Osteoblast (primary cell): Measurements from ENCODE around the gene ZC3H18. TPM values are rescaled to one million over a fixed set of nuclear protein-coding genes. Genes with fewer than 3 reads are reported as not detected.

Experiments used
- DNase-seq: peaks from one replicate; pipeline ENCODE4 v3.0.0; 2011; ENCODE audit warnings: low spot score, mixed read lengths; ENCODE audit not compliant: insufficient read length; ENCODE audit errors: missing footprints
- H2AFZ ChIP-seq: 2 replicates; pipeline ENCODE4 v1.6.0; 2011; ENCODE audit warnings: mild to moderate bottlenecking, low read length
- H3K27ac ChIP-seq: 2 replicates; pipeline ENCODE4 v1.5.1; 2011; ENCODE audit warnings: mild to moderate bottlenecking, low read depth, low read length, moderate library complexity
- H3K27me3 ChIP-seq: 2 replicates; pipeline ENCODE4 v1.6.0; 2012; ENCODE audit warnings: mild to moderate bottlenecking, control low read depth, inconsistent platforms, low read length, moderate library complexity; ENCODE audit not compliant: insufficient read depth
- H3K36me3 ChIP-seq: 2 replicates; pipeline ENCODE4 v1.5.1; 2011; ENCODE audit warnings: mild to moderate bottlenecking, low read length, control low read depth, moderate library complexity; ENCODE audit not compliant: insufficient read depth
- H3K4me1 ChIP-seq: 2 replicates; pipeline ENCODE4 v1.5.1; 2011; ENCODE audit warnings: mild to moderate bottlenecking, low read length, control low read depth, moderate library complexity; ENCODE audit not compliant: insufficient read depth
- H3K4me2 ChIP-seq: 2 replicates; pipeline ENCODE4 v1.6.0; 2011; ENCODE audit warnings: mild to moderate bottlenecking, low read length; ENCODE audit not compliant: insufficient read depth
- H3K4me3 ChIP-seq: fragments of 200-600 bp; sonication (generic); 3 replicates; pipeline ENCODE4 v1.5.1; 2012; ENCODE audit warnings: mild to moderate bottlenecking, low read length, inconsistent platforms; ENCODE audit not compliant: insufficient read depth
- H3K79me2 ChIP-seq: 2 replicates; pipeline ENCODE4 v1.6.0; 2012; ENCODE audit warnings: mild to moderate bottlenecking, low read length, control low read depth, inconsistent platforms; ENCODE audit not compliant: insufficient read depth
- H3K9me3 ChIP-seq: 2 replicates; pipeline ENCODE4 v1.5.1; 2011; ENCODE audit warnings: low read depth, low read length, control low read depth
- H4K20me1 ChIP-seq: 2 replicates; pipeline ENCODE4 v1.6.0; 2012; ENCODE audit warnings: mild to moderate bottlenecking, low read length, control low read depth; ENCODE audit not compliant: insufficient read depth
- total RNA-seq: library from RNA; depleted of rRNA; stranded (reverse); fragments of >200 nt; gene quantifications from 2 replicates; pipeline ENCODE4 v1.2.3, GENCODE V29; 2012
- TF ChIP-seq, protein P1 (sequence below): IDR thresholded peaks from 2 replicates; pipeline ENCODE4 v1.5.1; 2011; ENCODE audit warnings: mild to moderate bottlenecking, low read depth, low read length, moderate library complexity; ENCODE audit errors: extremely low read depth

ZC3H18 gene
- total RNA-seq, 1 donor: 10.9 TPM

DNA sequence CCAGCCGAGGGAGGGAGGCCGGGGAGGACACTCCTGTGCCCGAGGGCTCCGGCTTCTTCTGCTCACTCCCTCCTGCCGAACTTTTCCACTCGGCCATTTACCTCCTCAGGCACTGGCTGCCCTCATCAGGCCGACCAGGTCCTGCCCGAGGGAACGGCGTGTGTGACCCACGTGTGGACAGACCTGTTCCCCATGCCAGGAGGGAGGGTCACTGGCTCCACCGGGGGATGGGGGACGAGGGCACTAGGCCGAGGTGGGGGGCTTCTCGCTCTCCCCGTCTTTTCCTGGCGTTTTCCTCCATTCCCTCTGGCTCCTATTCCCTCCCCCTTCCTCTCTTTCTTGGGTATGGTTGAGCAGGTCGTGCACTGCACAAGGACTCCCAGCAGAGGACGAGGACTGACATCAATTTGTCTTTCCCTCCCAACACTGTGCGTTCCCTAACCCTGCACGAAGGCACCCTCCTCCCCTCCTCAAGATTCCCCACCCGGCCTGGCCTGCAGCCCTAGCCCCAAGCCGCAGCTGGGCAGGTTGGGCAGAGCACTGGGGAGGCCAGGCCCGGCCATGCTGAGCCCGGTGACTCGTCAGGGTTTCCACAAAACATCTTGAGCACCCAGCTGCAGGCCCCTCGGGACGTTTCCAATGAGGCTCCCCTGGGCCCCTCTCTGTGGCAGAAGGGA, 64.9 kb downstream of the ZC3H18 start:
- H2AFZ ChIP-seq: no peak overlapping the region
- peak overlapping the region; percentile 73 for H3K4me3 ChIP-seq
- H3K4me2 ChIP-seq: peak overlapping the region; percentile 84
- H3K27me3 ChIP-seq: peaks cover 29% of the 10 kb centered on the region
- no peak overlapping the region for H3K27ac ChIP-seq
- DNase-seq: peak; percentile 96
- no peaks in the 10 kb centered on the region for H3K79me2 ChIP-seq
- peaks cover 6% of the 10 kb centered on the region for H3K4me1 ChIP-seq
- no peaks in the 10 kb centered on the region for H3K9me3 ChIP-seq
- TF ChIP-seq, protein P1, sequence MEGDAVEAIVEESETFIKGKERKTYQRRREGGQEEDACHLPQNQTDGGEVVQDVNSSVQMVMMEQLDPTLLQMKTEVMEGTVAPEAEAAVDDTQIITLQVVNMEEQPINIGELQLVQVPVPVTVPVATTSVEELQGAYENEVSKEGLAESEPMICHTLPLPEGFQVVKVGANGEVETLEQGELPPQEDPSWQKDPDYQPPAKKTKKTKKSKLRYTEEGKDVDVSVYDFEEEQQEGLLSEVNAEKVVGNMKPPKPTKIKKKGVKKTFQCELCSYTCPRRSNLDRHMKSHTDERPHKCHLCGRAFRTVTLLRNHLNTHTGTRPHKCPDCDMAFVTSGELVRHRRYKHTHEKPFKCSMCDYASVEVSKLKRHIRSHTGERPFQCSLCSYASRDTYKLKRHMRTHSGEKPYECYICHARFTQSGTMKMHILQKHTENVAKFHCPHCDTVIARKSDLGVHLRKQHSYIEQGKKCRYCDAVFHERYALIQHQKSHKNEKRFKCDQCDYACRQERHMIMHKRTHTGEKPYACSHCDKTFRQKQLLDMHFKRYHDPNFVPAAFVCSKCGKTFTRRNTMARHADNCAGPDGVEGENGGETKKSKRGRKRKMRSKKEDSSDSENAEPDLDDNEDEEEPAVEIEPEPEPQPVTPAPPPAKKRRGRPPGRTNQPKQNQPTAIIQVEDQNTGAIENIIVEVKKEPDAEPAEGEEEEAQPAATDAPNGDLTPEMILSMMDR: no peak
- H4K20me1 ChIP-seq: peaks cover 11% of the 10 kb centered on the region
- peaks cover 3% of the 10 kb centered on the region for H3K36me3 ChIP-seq

DNA sequence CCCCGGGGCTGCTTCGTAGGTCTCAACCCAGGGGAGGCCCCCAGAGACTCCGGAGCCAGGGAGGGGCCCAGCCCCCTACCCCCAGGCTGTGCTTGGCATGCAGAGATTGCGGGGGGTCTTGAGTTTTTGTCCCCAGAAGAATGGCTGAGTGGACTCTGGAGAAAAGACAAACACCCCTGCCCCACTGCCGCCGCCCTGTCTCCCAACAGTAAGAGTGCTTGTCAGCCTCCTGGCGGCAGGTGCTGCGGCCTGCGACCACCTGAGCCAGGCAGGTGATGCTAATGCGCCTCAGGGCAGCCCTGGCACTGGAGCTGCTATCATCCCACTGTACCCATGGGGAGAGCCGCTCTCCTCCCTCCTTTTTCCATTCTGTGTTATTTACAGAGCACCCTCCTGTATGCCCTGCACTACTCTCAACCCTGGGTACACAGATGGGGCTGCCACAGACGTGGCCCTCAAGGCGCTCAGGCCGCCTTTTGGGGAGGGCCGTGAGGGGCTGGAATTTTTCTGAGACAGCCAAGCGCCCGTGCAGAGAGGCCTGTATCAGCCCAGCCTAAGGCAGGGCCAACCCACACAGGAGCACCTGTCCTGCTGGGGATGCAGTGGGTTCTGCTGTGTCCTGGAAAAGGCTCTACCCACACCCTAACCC, 65.6 kb downstream of the ZC3H18 start:
- TF ChIP-seq, protein P1: no peak
- Histone ChIP-seq H3K36me3 (no peaks in the 10 kb centered on the region), H2AFZ (no peak overlapping the region), H3K79me2 (no peaks in the 10 kb centered on the region), H3K9me3 (no peaks in the 10 kb centered on the region), H4K20me1 (peaks cover 11% of the 10 kb centered on the region), H3K27ac (no peak overlapping the region), H3K4me3 (no peak overlapping the region), H3K4me1 (peaks cover 6% of the 10 kb centered on the region), H3K4me2 (no peak overlapping the region), H3K27me3 (peaks cover 35% of the 10 kb centered on the region)
- no peak for DNase-seq

DNA sequence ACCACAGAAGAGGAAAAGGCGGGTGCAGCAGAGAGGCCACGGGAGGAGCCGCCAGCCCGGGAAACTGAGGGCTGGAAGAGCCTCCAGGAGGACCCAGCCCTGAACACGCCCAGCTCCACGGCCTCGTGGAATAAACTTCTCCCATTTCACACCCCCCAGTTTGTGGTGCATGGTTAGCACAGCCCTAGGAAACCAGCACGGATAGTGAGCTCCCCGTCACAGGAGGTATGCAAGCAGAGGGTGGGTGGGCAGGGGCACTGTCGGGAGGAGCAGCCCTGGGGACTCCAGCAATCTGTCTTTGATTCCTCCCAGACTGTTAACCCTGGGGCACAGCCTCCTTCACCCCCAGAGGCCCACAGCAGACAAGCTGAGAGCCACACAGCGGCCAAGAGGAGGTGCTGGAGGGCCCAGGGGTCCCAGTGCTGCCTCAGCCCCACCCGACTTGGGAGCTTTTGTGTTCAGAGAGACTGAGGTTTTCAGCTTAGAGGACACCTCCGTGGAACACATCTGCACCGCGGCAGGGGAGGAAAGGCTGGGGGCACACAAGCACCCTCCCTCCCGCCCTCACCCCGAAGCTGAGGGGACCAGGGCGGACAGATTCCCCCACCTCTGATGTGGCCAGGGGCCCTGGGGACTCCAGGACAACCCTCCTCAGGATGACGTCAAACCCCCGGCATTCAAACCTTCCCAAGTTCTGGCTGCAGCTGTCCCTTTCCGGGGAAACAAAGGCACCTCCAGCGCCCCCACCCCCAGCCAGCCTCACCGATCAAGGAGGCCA, 66.5 kb downstream of the ZC3H18 start:
- Histone ChIP-seq H2AFZ (no peak overlapping the region), H3K9me3 (no peaks in the 10 kb centered on the region), H3K27ac (no peak overlapping the region), H3K4me1 (peaks cover 6% of the 10 kb centered on the region), H3K79me2 (no peaks in the 10 kb centered on the region), H4K20me1 (peaks cover 7% of the 10 kb centered on the region), H3K4me3 (no peak overlapping the region), H3K27me3 (peaks cover 39% of the 10 kb centered on the region), H3K4me2 (no peak overlapping the region), H3K36me3 (no peaks in the 10 kb centered on the region)
- no peak for DNase-seq
- TF ChIP-seq, protein P1: no peak
